Measurements from ENCODE around the gene SERPINE3.

Gene SERPINE3

GRCh38 chr13:51327961-51328360 is 11.5 kb upstream of the SERPINE3 start:
- Histone ChIP-seq H3K27ac (no peak overlapping the region), H3K36me3 (no peaks in the 10 kb centered on the region), H3K4me3 (no peak overlapping the region), H3K9me3 (no peaks in the 10 kb centered on the region), H3K27me3 (no peaks in the 10 kb centered on the region), H3K4me1 (no peaks in the 10 kb centered on the region)
- TF ChIP-seq, protein P1, sequence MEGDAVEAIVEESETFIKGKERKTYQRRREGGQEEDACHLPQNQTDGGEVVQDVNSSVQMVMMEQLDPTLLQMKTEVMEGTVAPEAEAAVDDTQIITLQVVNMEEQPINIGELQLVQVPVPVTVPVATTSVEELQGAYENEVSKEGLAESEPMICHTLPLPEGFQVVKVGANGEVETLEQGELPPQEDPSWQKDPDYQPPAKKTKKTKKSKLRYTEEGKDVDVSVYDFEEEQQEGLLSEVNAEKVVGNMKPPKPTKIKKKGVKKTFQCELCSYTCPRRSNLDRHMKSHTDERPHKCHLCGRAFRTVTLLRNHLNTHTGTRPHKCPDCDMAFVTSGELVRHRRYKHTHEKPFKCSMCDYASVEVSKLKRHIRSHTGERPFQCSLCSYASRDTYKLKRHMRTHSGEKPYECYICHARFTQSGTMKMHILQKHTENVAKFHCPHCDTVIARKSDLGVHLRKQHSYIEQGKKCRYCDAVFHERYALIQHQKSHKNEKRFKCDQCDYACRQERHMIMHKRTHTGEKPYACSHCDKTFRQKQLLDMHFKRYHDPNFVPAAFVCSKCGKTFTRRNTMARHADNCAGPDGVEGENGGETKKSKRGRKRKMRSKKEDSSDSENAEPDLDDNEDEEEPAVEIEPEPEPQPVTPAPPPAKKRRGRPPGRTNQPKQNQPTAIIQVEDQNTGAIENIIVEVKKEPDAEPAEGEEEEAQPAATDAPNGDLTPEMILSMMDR (IDR thresholded peaks at IDR 0.05) = no peak
- intact Hi-C loops (cut with DNase I; ENCODE audit: low total_unique reads) = no loop called here
- no peak for DNase-seq

DNA sequence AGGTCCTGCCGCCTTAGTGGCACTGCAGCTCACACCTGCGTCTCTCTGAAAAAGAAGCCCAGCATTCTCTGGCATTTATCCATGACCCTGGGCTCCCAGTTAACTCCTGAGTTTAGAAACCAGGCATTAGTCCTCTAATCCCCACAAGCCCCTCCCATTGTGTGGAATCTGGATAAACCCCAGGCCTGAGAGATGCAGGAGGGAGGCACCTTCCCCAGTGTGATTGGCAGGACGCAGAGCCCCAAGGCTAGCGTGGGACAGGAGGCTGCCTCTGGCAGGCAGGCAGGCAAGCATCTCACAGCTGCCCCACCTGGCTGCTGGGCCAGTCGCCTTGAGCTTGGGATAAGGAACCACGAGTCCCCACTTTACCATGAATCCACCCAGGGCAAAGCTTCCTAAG is 11.0 kb upstream of the SERPINE3 start:
- intact Hi-C loops (cut with DNase I; ENCODE audit: low total_unique reads) = no loop called here
- no peak for DNase-seq
- no peaks in the 10 kb centered on the region for H3K36me3 ChIP-seq
- H3K4me3 ChIP-seq = no peak overlapping the region
- no peaks in the 10 kb centered on the region for H3K4me1 ChIP-seq
- H3K27ac ChIP-seq = no peak overlapping the region
- no peaks in the 10 kb centered on the region for H3K27me3 ChIP-seq
- TF ChIP-seq, protein P1 (IDR thresholded peaks at IDR 0.05) = no peak
- no peaks in the 10 kb centered on the region for H3K9me3 ChIP-seq

DNA sequence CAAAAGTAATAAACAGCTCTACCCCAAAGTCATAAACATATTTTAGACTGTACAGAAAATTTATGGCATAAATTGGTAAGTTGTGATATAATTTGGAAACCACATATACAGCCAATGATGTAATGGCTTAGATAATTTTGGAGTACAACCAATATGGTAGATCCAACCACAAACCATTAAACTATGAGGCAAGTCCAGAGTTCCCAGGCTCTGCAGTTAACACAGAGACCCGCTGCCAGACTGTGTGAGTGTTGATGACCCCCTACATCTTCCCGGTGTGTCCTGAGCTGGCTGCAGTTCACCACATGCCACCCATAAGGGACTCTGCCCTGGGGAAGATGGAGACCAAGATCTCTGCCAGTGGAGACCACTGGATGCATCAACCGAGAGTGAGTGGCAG is 9.9 kb upstream of the SERPINE3 start:
- Histone ChIP-seq H3K27me3 (no peaks in the 10 kb centered on the region), H3K27ac (no peak overlapping the region), H3K9me3 (no peaks in the 10 kb centered on the region), H3K4me3 (no peak overlapping the region), H3K4me1 (no peaks in the 10 kb centered on the region), H3K36me3 (no peaks in the 10 kb centered on the region)
- intact Hi-C loops (cut with DNase I; ENCODE audit: low total_unique reads) = no loop called here
- DNase-seq = no peak
- TF ChIP-seq, protein P1 (IDR thresholded peaks at IDR 0.05) = no peak

DNA sequence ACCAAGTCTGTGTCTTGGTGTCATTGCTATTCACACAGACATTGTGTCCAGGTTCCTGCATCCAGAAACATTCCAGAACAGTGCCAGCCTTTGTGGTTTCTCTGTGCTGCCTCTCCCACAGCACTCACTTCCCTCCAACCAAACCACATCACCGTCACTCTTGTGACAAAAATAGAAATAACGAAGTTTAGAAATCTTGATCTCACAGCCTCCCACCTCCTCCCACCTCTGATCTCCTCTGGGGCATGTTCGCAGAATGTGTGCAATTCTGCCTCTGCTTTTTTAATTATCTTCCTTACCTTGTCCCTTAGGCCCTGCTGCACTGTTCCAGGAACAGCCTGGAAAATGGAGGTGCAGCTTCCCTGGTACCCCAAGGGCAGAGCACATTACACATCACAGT is 8.7 kb upstream of the SERPINE3 start:
- no peaks in the 10 kb centered on the region for H3K27me3 ChIP-seq
- H3K36me3 ChIP-seq = no peaks in the 10 kb centered on the region
- H3K27ac ChIP-seq = no peak overlapping the region
- H3K4me1 ChIP-seq = no peaks in the 10 kb centered on the region
- intact Hi-C loops (cut with DNase I; ENCODE audit: low total_unique reads) = no loop called here
- TF ChIP-seq, protein P1 (IDR thresholded peaks at IDR 0.05) = no peak
- no peak overlapping the region for H3K4me3 ChIP-seq
- DNase-seq = no peak
- no peaks in the 10 kb centered on the region for H3K9me3 ChIP-seq

- Histone ChIP-seq H3K36me3 (no peaks in the 10 kb centered on the region), H3K4me1 (no peaks in the 10 kb centered on the region), H3K27ac (no peak overlapping the region), H3K9me3 (no peaks in the 10 kb centered on the region), H3K27me3 (no peaks in the 10 kb centered on the region), H3K4me3 (no peak overlapping the region)
- TF ChIP-seq, protein P1 (IDR thresholded peaks at IDR 0.05) = no peak
- intact Hi-C loops (cut with DNase I; ENCODE audit: low total_unique reads) = no loop called here
- no peak for DNase-seq
Observed at GRCh38 chr13:51331354-51331861, 8.1 kb upstream of the SERPINE3 start.

All from tibial artery (tissue), 4 donors.